ENCODE measurements around the gene CLINT1. TPM values are rescaled to one million over a fixed set of nuclear protein-coding genes. Genes with fewer than 3 reads are reported as not detected.

Gene CLINT1
- total RNA-seq, 1 donor from 2014 or later, result 72.9 TPM

- H3K27me3 Mint-ChIP-seq (ENCODE audit: unreplicated experiment), result peaks cover 4% of the 10 kb centered on the region
- H3K4me1 Mint-ChIP-seq (ENCODE audit: unreplicated experiment), result peaks cover 6% of the 10 kb centered on the region
- H3K27ac Mint-ChIP-seq (ENCODE audit: unreplicated experiment), result no peak overlapping the region
- no peak for TF ChIP-seq CTCF (IDR thresholded peaks at IDR 0.05; ENCODE audit: unreplicated experiment)
- H3K9me3 Mint-ChIP-seq (ENCODE audit: unreplicated experiment), result peaks cover 3% of the 10 kb centered on the region
- no peak for DNase-seq (ENCODE audit: low spot score)
- no peak overlapping the region for H3K4me3 Mint-ChIP-seq (ENCODE audit: unreplicated experiment)
- H3K36me3 Mint-ChIP-seq (ENCODE audit: low read depth, unreplicated experiment), result no peaks in the 10 kb centered on the region
Observed at GRCh38 chr5:157900644-157901043, 41.7 kb upstream of the CLINT1 start.

- TF ChIP-seq CTCF (IDR thresholded peaks at IDR 0.05; ENCODE audit: unreplicated experiment), result no peak
Observed at GRCh38 chr5:157893611-157894010, 34.7 kb upstream of the CLINT1 start.

GRCh38 chr5:157892974-157893373 is 34.0 kb upstream of the CLINT1 start:
- no peak for DNase-seq (ENCODE audit: low spot score)
- no peaks in the 10 kb centered on the region for H3K36me3 Mint-ChIP-seq (ENCODE audit: low read depth, unreplicated experiment)
- H3K4me3 Mint-ChIP-seq (ENCODE audit: unreplicated experiment), result no peak overlapping the region
- no peaks in the 10 kb centered on the region for H3K4me1 Mint-ChIP-seq (ENCODE audit: unreplicated experiment)
- no peak overlapping the region for H3K27ac Mint-ChIP-seq (ENCODE audit: unreplicated experiment)
- H3K9me3 Mint-ChIP-seq (ENCODE audit: unreplicated experiment), result no peaks in the 10 kb centered on the region
- no peak for TF ChIP-seq CTCF (IDR thresholded peaks at IDR 0.05; ENCODE audit: unreplicated experiment)
- H3K27me3 Mint-ChIP-seq (ENCODE audit: unreplicated experiment), result no peaks in the 10 kb centered on the region

More at GRCh38 chr5:157893611-157894010, 34.7 kb upstream of the CLINT1 start:
- Mint-ChIP-seq H3K27ac (ENCODE audit: unreplicated experiment) (no peak overlapping the region), H3K27me3 (ENCODE audit: unreplicated experiment) (no peaks in the 10 kb centered on the region), H3K4me1 (ENCODE audit: unreplicated experiment) (no peaks in the 10 kb centered on the region), H3K36me3 (ENCODE audit: low read depth, unreplicated experiment) (no peaks in the 10 kb centered on the region), H3K9me3 (ENCODE audit: unreplicated experiment) (no peaks in the 10 kb centered on the region), H3K4me3 (ENCODE audit: unreplicated experiment) (no peak overlapping the region)
- DNase-seq (ENCODE audit: low spot score), result no peak

GRCh38 chr5:157890836-157891597 is 32.1 kb upstream of the CLINT1 start:
- Mint-ChIP-seq H3K27me3 (ENCODE audit: unreplicated experiment) (no peaks in the 10 kb centered on the region), H3K4me3 (ENCODE audit: unreplicated experiment) (no peak overlapping the region), H3K36me3 (ENCODE audit: low read depth, unreplicated experiment) (no peaks in the 10 kb centered on the region), H3K4me1 (ENCODE audit: unreplicated experiment) (no peaks in the 10 kb centered on the region), H3K9me3 (ENCODE audit: unreplicated experiment) (no peaks in the 10 kb centered on the region), H3K27ac (ENCODE audit: unreplicated experiment) (no peak overlapping the region)
- no peak for DNase-seq (ENCODE audit: low spot score)
- TF ChIP-seq CTCF (IDR thresholded peaks at IDR 0.05; ENCODE audit: unreplicated experiment), result no peak

GRCh38 chr5:157888814-157889532 is 30.0 kb upstream of the CLINT1 start:
- peaks cover 2% of the 10 kb centered on the region for H3K27me3 Mint-ChIP-seq (ENCODE audit: unreplicated experiment)
- no peaks in the 10 kb centered on the region for H3K36me3 Mint-ChIP-seq (ENCODE audit: low read depth, unreplicated experiment)
- H3K27ac Mint-ChIP-seq (ENCODE audit: unreplicated experiment), result no peak overlapping the region
- TF ChIP-seq CTCF (IDR thresholded peaks at IDR 0.05; ENCODE audit: unreplicated experiment), result no peak
- H3K9me3 Mint-ChIP-seq (ENCODE audit: unreplicated experiment), result no peaks in the 10 kb centered on the region
- H3K4me1 Mint-ChIP-seq (ENCODE audit: unreplicated experiment), result no peaks in the 10 kb centered on the region
- no peak for DNase-seq (ENCODE audit: low spot score)
- no peak overlapping the region for H3K4me3 Mint-ChIP-seq (ENCODE audit: unreplicated experiment)
